ENCODE data around the gene UBE2E2. TPM values are rescaled to one million over a fixed set of nuclear protein-coding genes. Genes with fewer than 3 reads are reported as not detected.

The UBE2E2 gene
- total RNA-seq, 1 experiment from 2014 or later: 45.0 TPM

DNA sequence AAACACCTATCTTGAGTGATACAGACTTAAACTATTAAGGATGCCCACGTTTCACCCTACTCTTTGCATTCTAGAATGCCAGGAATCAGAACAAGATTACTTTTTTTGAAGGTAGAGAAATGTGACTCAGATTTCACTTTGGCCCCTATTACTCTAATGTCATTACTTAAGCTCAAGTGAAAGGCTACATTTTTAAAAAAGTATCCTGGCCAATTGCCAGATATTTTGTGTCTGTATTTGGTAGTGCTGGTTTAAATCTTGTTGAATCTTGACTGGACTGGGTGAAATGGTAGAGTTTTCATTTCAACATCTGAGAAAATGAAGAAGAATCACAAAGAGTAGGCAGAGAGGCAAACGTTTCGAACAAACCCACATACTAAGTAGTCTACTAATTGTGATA lies 384.4 kb downstream of the UBE2E2 start:
- Histone ChIP-seq H3K4me3 (no peak overlapping the region), H3K27me3 (replicated peaks) (no peaks in the 10 kb centered on the region), H3K9me3 (replicated peaks) (no peaks in the 10 kb centered on the region), H3K27ac (no peak overlapping the region), H3K4me1 (replicated peaks) (no peaks in the 10 kb centered on the region), H3K36me3 (no peaks in the 10 kb centered on the region)
- no peak for DNase-seq (ENCODE audit: low read depth in 1 of 2, low spot score in 2 of 2)

DNA sequence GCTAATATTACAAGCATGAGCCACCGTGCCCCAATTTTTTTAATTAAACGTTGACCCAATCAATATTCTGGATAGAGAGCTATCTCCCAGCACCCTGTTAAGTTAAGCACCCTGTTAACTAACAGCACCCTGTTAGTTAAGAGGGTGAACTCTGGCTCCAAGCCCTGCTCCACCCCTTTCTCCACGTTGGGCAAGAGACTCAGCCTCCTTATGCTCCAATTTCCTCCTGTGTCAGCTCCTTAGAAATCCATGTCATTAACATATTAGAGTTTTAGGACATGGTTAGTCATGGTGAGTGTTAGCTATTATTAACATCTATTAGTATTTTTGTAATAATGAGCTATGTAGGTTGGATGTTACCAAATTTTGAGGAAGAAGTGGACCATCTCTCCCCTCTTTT lies 385.4 kb downstream of the UBE2E2 start:
- Histone ChIP-seq H3K27ac (no peak overlapping the region), H3K9me3 (replicated peaks) (no peaks in the 10 kb centered on the region), H3K36me3 (no peaks in the 10 kb centered on the region), H3K4me3 (no peak overlapping the region), H3K27me3 (replicated peaks) (no peaks in the 10 kb centered on the region), H3K4me1 (replicated peaks) (no peaks in the 10 kb centered on the region)
- DNase-seq (ENCODE audit: low read depth in 1 of 2, low spot score in 2 of 2): no peak

GRCh38 chr3:23589602-23590001 lies 386.5 kb downstream of the UBE2E2 start:
- no peak for DNase-seq (ENCODE audit: low read depth in 1 of 2, low spot score in 2 of 2)
- H3K27me3 ChIP-seq (replicated peaks): no peaks in the 10 kb centered on the region
- no peaks in the 10 kb centered on the region for H3K36me3 ChIP-seq
- no peaks in the 10 kb centered on the region for H3K4me1 ChIP-seq (replicated peaks)
- H3K27ac ChIP-seq: no peak overlapping the region
- no peaks in the 10 kb centered on the region for H3K9me3 ChIP-seq (replicated peaks)
- no peak overlapping the region for H3K4me3 ChIP-seq

DNA sequence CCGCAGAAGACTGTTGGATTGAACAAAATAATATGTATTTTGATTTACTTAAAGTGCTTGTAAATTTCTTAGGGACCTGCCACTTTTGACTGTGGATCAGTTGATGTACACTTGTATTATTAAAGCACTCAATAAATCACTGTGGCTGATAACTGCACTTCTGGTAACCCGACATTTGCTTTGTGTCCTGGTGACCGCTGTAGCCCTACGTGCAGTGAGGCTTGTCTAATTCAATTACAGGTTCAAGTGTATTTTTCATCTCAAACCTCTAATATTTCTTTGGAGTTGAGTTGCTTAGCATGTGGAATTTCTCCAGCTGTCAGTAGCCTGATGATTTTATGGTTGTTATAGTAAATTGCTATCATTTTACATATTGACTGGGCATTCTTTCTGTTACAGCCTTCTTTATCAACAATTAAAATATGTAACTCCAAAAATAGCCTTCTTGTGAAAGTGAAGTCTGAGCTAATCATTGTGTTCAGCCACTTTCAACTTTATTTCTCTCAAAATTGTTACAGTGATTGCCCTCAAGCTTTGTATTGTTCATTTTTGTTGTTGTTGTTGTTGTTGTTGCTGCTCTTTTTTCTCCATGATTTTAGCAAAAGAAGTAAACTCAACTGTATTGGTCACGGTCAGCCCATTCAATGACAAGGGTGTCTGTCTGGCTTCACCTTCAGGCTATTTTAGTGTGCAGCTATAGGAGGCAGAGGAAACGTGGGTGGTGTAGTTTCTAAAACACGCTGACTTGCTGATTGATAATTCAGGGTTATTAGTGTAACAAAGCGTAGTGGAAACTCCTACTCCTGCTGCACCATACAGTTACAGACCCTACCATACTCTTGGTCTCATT lies 387.5 kb downstream of the UBE2E2 start:
- Histone ChIP-seq H3K36me3 (no peaks in the 10 kb centered on the region), H3K27ac (no peak overlapping the region), H3K27me3 (replicated peaks) (no peaks in the 10 kb centered on the region), H3K9me3 (replicated peaks) (no peaks in the 10 kb centered on the region), H3K4me3 (no peak overlapping the region), H3K4me1 (replicated peaks) (no peaks in the 10 kb centered on the region)
- DNase-seq (ENCODE audit: low read depth in 1 of 2, low spot score in 2 of 2): no peak

GRCh38 chr3:23591374-23591773 lies 388.2 kb downstream of the UBE2E2 start:
- Histone ChIP-seq H3K36me3 (no peaks in the 10 kb centered on the region), H3K9me3 (replicated peaks) (no peaks in the 10 kb centered on the region), H3K27ac (no peak overlapping the region), H3K27me3 (replicated peaks) (no peaks in the 10 kb centered on the region), H3K4me1 (replicated peaks) (no peaks in the 10 kb centered on the region), H3K4me3 (no peak overlapping the region)
- no peak for DNase-seq (ENCODE audit: low read depth in 1 of 2, low spot score in 2 of 2)

GRCh38 chr3:23592961-23593931 lies 390.1 kb downstream of the UBE2E2 start:
- no peak for DNase-seq (ENCODE audit: low read depth in 1 of 2, low spot score in 2 of 2)
- H3K4me1 ChIP-seq (replicated peaks): no peaks in the 10 kb centered on the region
- H3K27me3 ChIP-seq (replicated peaks): no peaks in the 10 kb centered on the region
- H3K27ac ChIP-seq: no peak overlapping the region
- H3K4me3 ChIP-seq: no peak overlapping the region
- H3K36me3 ChIP-seq: no peaks in the 10 kb centered on the region
- no peaks in the 10 kb centered on the region for H3K9me3 ChIP-seq (replicated peaks)

- no peak for DNase-seq (ENCODE audit: low read depth in 1 of 2, low spot score in 2 of 2)
- H3K9me3 ChIP-seq (replicated peaks): no peaks in the 10 kb centered on the region
- H3K27ac ChIP-seq: no peak overlapping the region
- no peak overlapping the region for H3K4me3 ChIP-seq
- H3K27me3 ChIP-seq (replicated peaks): no peaks in the 10 kb centered on the region
- no peaks in the 10 kb centered on the region for H3K36me3 ChIP-seq
- H3K4me1 ChIP-seq (replicated peaks): no peaks in the 10 kb centered on the region
These were observed 390.9 kb downstream of the UBE2E2 start for GRCh38 chr3:23594066-23594465.

- Histone ChIP-seq H3K4me1 (replicated peaks) (peaks cover 4% of the 10 kb centered on the region), H3K27me3 (replicated peaks) (no peaks in the 10 kb centered on the region), H3K27ac (no peak overlapping the region), H3K36me3 (no peaks in the 10 kb centered on the region), H3K9me3 (replicated peaks) (no peaks in the 10 kb centered on the region), H3K4me3 (no peak overlapping the region)
- no peak for DNase-seq (ENCODE audit: low read depth in 1 of 2, low spot score in 2 of 2)
These were observed 392.0 kb downstream of the UBE2E2 start for GRCh38 chr3:23594894-23595670.

- DNase-seq (ENCODE audit: low read depth in 1 of 2, low spot score in 2 of 2): no peak
- no peaks in the 10 kb centered on the region for H3K27me3 ChIP-seq (replicated peaks)
- peaks cover 12% of the 10 kb centered on the region for H3K4me1 ChIP-seq (replicated peaks)
- H3K27ac ChIP-seq: no peak overlapping the region
- H3K36me3 ChIP-seq: no peaks in the 10 kb centered on the region
- H3K9me3 ChIP-seq (replicated peaks): no peaks in the 10 kb centered on the region
- H3K4me3 ChIP-seq: no peak overlapping the region
These were observed 392.7 kb downstream of the UBE2E2 start for GRCh38 chr3:23595851-23596250.

DNA sequence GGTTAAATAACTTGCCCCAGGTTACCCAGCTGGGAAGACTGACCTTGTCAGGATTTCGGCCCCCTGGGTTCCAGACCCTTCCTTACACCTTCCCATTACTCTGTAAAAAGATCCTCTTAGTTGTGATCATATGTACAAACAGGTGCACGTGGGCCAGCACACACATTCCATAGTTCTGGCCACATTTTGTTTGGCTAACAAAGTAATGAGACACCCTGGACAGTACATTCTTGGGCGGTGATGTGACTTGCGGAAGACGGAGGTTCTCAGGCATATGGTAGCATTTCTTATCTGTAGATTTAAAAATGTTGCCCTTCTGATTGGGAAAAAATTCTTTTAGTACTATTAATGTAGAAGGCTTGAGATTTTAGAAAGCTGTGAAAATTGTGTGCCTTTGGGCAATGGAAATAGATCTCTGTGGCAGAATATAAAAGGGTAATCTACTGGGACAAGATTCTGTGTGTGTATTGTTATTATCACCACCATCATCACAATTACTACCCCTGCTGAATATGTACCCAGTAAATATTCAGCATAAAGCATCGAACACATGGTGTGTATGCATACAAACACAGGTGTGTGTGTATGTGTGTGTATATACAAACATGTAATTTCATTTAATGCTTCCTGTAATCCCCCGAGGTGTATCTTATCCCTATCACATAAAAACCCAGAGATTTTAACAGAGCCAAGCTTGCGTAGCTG lies 397.2 kb downstream of the UBE2E2 start:
- Histone ChIP-seq H3K27ac (peak overlapping the region; percentile 54), H3K4me3 (no peak overlapping the region), H3K4me1 (replicated peaks) (peaks cover 17% of the 10 kb centered on the region), H3K27me3 (replicated peaks) (no peaks in the 10 kb centered on the region), H3K9me3 (replicated peaks) (no peaks in the 10 kb centered on the region), H3K36me3 (no peaks in the 10 kb centered on the region)
- peak; percentile 65 for DNase-seq (ENCODE audit: low read depth in 1 of 2, low spot score in 2 of 2)

DNA sequence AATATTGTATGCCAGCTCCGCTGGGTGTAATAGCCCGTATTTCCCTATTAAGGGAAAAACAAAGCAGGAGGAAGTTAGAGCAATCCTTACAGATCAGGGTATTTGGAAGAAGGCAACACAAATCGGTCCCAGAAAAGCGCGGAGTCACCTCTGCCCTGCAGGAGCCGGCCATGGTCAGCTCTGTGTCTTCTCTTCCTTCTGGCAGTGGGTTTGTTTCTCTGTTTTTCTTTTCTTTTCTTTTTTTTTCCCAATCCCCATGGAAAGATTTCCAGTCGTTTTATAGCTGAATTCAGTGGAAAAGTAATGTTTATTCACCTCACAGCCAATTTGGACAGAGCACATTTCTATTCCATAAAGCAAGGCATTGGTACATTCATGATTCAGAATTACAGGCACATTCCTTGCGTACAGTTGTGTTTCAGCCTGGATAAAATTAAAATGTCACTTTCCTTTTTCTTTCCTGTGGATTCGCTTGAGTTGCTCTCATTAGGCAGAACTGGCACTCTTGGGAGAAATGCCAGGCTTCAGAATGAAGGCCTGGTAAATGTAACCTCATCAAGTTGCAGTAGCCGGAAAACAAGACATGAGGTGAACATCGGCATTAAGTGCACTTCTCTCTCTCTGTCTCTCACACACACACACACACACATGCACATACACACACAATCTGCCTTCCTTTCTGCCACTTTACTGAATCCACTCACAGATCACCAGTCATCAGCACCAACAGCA lies 398.1 kb downstream of the UBE2E2 start:
- H3K36me3 ChIP-seq: no peaks in the 10 kb centered on the region
- no peaks in the 10 kb centered on the region for H3K9me3 ChIP-seq (replicated peaks)
- no peak overlapping the region for H3K4me3 ChIP-seq
- H3K27ac ChIP-seq: peak overlapping the region; percentile 54; the same call in 1 of the 2 replicates
- no peak for DNase-seq (ENCODE audit: low read depth in 1 of 2, low spot score in 2 of 2)
- H3K27me3 ChIP-seq (replicated peaks): no peaks in the 10 kb centered on the region
- H3K4me1 ChIP-seq (replicated peaks): peaks cover 17% of the 10 kb centered on the region

DNA sequence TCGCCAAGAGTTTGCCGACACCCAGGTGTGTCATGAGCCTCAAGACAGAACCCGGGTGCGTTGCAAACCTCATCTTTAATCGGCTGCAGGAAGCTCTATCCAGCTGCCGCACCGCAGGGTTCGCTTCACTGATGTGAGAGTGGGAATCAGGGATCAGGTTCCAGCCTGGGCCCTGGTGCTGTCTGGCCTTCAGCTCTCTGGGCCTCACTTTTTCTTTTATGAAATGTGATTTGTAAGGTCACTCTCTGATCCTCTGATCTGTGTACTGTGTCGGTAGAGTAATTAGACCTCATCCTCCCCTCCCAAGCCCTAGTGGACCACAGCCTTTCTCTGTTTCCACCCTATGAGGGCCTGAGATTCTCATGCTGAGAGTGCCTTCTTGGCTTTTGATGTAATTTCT lies 399.8 kb downstream of the UBE2E2 start:
- DNase-seq (ENCODE audit: low read depth in 1 of 2, low spot score in 2 of 2): no peak
- Histone ChIP-seq H3K4me3 (no peak overlapping the region), H3K4me1 (replicated peaks) (peaks cover 17% of the 10 kb centered on the region), H3K27me3 (replicated peaks) (no peaks in the 10 kb centered on the region), H3K36me3 (no peaks in the 10 kb centered on the region), H3K9me3 (replicated peaks) (no peaks in the 10 kb centered on the region), H3K27ac (no peak overlapping the region)
